Smooth muscle cell of the brain vasculature (primary cell): ENCODE results near the gene PGS1.
"Not testable (repeated sequence)": the region's sequence is repeated elsewhere in the genome, so short reads cannot be mapped to it uniquely, and the experiment has no call there.

Source experiments
- DNase-seq: peaks from one replicate; pipeline ENCODE4 v3.0.0-alpha.2; 2012; ENCODE audit warnings: low read depth, low spot score

Gene PGS1

GRCh38 chr17:78378225-78379130 is at the start of gene PGS1:
TSS of gene PGS1 (plus strand) at chr17:78378649. CDS start at chr17:78378666, 17 bp downstream.
- no peak for DNase-seq

GRCh38 chr17:78329263-78330059 is 49.0 kb upstream of the PGS1 start:
- no peak for DNase-seq

GRCh38 chr17:78330570-78331224 is 47.8 kb upstream of the PGS1 start:
- DNase-seq = no peak

- DNase-seq = not testable (repeated sequence)
These were observed 47.1 kb upstream of the PGS1 start for GRCh38 chr17:78331355-78331754.

- no peak for DNase-seq
These were observed 45.5 kb upstream of the PGS1 start for GRCh38 chr17:78332991-78333390.

GRCh38 chr17:78335209-78335608 is 43.2 kb upstream of the PGS1 start:
- no peak for DNase-seq

- no peak for DNase-seq
These were observed 41.0 kb upstream of the PGS1 start for GRCh38 chr17:78337244-78338109.

GRCh38 chr17:78338486-78339259 is 39.8 kb upstream of the PGS1 start:
- DNase-seq = no peak

- DNase-seq = no peak
These were observed 38.1 kb upstream of the PGS1 start for GRCh38 chr17:78340183-78340955.

- DNase-seq = no peak
These were observed 36.6 kb upstream of the PGS1 start for GRCh38 chr17:78341559-78342448.

- DNase-seq = no peak
These were observed 35.8 kb upstream of the PGS1 start for GRCh38 chr17:78342449-78343186.

- no peak for DNase-seq
These were observed 35.3 kb upstream of the PGS1 start for GRCh38 chr17:78343187-78343542.

GRCh38 chr17:78343543-78344201 is 34.8 kb upstream of the PGS1 start:
- no peak for DNase-seq

GRCh38 chr17:78344666-78345065 is 33.8 kb upstream of the PGS1 start:
- no peak for DNase-seq

- DNase-seq = no peak
These were observed 33.3 kb upstream of the PGS1 start for GRCh38 chr17:78345172-78345571.

- no peak for DNase-seq
These were observed 32.5 kb upstream of the PGS1 start for GRCh38 chr17:78345791-78346494.
